Peyer's patch (tissue), 4 donors: ENCODE measurements around the gene ARSI. TPM values are rescaled to one million over a fixed set of nuclear protein-coding genes. Genes with fewer than 3 reads are reported as not detected.

ENCODE experiments used
- DNase-seq, 3 donors: peaks; one replicate each; pipeline ENCODE4 v3.0.0-alpha.2; 2017 to 2019
- H3K27ac ChIP-seq, 4 donors: fragments of 200-600 bp; sonication (generic); one replicate each; pipeline ENCODE4 v1.5.1; 2016 to 2019
- H3K27me3 ChIP-seq, 2 donors: fragments of 200-600 bp; sonication (generic); one replicate each; pipeline ENCODE4 v1.5.1; 2019
- H3K36me3 ChIP-seq, 3 donors: fragments of 200-600 bp; sonication (generic); one replicate each; pipeline ENCODE4 v1.5.1; 2016 to 2019
- H3K4me1 ChIP-seq, 4 donors: fragments of 200-600 bp; sonication (generic); one replicate each; pipeline ENCODE4 v1.5.1; 2016 to 2019
- H3K4me3 ChIP-seq, 4 donors: fragments of 200-600 bp; sonication (generic); 1 replicate in 3 of 4; 2 replicates in 1 of 4; pipeline ENCODE4 v1.5.1; 2016 to 2019; ENCODE audit warnings: mild to moderate bottlenecking in 1 of 4
- H3K9me3 ChIP-seq, 4 donors: fragments of 200-600 bp; sonication (generic); one replicate each; pipeline ENCODE4 v1.5.1; 2016 to 2019; ENCODE audit warnings: mild to moderate bottlenecking in 1 of 4
- POLR2A ChIP-seq, 2 donors: fragments of 450-650 bp; IDR thresholded peaks; one replicate each; pipeline ENCODE4 v1.5.1; 2017; ENCODE audit warnings: antibody characterized with exemption in 2 of 2, mild to moderate bottlenecking in 2 of 2, moderate library complexity in 2 of 2
- total RNA-seq, 4 donors: library from RNA; depleted of rRNA; stranded (reverse); fragments of >200 nt; gene quantifications; one replicate each; pipeline ENCODE4 v1.1.0, GENCODE V29; 2016
- TF ChIP-seq, protein P1 (sequence below), 6 experiments: fragments of 450-650 bp in 4 of 6; fragments of 200-600 bp in 2 of 6; sonication (generic) in 1 of 6; IDR thresholded peaks; one replicate each; pipeline ENCODE4 v1.5.1; 2017 to 2019; ENCODE audit warnings: antibody characterized with exemption in 6 of 6, mild to moderate bottlenecking in 3 of 6, moderate library complexity in 1 of 6

Gene ARSI
- total RNA-seq, 4 donors from 2014 or later: not detected

DNA sequence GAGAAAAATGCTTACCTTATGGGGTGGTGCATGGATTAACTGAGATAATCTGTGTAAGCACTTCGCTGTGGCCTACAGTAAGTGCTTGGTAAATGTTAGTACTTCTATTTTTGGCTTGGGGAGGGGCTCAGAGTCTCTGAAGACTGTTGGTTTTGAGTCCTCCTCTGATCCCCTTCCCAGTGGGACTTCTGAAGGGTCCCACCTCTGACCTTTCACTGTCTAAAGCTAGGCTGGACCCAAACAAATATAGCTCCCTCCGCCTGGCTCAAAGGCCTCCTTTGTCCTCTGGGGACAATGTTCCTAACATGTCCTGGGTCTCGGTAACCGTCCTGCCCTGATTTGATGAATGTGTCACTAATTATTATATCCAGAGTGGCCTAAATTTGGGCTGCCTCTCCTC, 47.9 kb downstream of the ARSI start:
- TF ChIP-seq, protein P1, sequence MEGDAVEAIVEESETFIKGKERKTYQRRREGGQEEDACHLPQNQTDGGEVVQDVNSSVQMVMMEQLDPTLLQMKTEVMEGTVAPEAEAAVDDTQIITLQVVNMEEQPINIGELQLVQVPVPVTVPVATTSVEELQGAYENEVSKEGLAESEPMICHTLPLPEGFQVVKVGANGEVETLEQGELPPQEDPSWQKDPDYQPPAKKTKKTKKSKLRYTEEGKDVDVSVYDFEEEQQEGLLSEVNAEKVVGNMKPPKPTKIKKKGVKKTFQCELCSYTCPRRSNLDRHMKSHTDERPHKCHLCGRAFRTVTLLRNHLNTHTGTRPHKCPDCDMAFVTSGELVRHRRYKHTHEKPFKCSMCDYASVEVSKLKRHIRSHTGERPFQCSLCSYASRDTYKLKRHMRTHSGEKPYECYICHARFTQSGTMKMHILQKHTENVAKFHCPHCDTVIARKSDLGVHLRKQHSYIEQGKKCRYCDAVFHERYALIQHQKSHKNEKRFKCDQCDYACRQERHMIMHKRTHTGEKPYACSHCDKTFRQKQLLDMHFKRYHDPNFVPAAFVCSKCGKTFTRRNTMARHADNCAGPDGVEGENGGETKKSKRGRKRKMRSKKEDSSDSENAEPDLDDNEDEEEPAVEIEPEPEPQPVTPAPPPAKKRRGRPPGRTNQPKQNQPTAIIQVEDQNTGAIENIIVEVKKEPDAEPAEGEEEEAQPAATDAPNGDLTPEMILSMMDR (IDR thresholded peaks at IDR 0.05): no peak
- no peak for TF ChIP-seq POLR2A (IDR thresholded peaks at IDR 0.05)
- H3K4me3 ChIP-seq: no peak overlapping the region
- no peaks in the 10 kb centered on the region for H3K9me3 ChIP-seq
- H3K27me3 ChIP-seq: no peaks in the 10 kb centered on the region
- H3K27ac ChIP-seq: no peak overlapping the region
- DNase-seq: no peak
- no peaks in the 10 kb centered on the region for H3K36me3 ChIP-seq
- H3K4me1 ChIP-seq: no peaks in the 10 kb centered on the region

DNA sequence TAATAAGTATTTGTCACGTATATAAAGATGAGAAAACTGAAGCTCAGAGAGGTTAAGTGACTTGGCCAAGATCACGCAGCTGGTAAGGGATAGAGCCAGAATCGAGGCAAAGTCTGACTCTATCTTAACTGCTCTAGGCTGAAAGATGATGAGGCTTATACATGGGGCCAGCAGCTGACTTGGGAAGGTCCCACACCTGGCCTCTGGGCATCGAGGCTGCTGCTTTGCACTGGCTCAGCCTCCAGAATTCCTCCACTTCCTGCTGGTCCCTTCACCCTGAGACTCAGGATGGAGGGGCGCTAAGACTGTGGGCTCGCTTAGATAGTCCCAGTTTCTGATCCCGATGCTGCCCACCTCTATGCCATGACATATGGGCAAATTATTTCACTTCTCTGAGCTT, 48.3 kb downstream of the ARSI start:
- no peak for TF ChIP-seq POLR2A (IDR thresholded peaks at IDR 0.05)
- TF ChIP-seq, protein P1 (IDR thresholded peaks at IDR 0.05): no peak
- Histone ChIP-seq H3K4me3 (no peak overlapping the region), H3K4me1 (no peaks in the 10 kb centered on the region), H3K9me3 (no peaks in the 10 kb centered on the region), H3K36me3 (no peaks in the 10 kb centered on the region), H3K27me3 (no peaks in the 10 kb centered on the region), H3K27ac (no peak overlapping the region)
- DNase-seq: no peak

DNA sequence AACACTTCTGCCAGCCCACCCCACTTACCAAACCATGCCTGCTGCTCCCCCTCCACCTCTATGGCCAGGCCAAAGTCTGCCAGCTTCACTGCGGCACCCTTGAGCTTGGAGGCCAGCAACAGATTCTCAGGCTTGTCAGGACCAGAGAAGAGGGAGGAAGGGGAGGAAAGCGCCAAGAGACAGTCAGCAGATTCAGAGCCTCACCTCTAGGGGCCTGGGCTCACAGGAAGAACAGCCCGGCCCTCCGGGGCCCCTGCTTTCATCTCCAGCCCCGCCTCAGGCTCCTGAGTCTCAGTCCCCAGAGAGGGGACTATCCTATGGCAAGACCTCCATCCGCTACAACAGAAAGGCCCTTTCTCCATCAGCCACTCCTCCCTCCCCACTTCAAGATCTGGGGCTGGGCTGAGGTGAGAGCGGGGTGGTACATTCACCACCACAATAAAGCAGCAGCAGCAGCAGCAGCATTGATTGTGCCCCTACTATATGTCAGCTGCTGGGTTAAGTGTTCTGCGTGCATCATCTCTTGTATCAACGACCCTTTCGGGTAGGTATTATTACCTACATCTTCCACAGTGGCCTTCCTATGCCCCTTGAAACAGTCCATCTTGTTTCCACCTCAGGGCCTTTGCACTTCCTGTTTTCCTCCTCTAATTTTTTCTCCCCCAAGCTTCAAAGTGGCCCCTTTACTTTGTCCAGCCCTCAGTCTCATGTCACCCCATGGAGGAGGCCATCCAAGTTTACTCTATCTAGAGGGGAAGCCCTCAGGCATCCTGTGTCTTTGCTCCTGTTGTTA, 49.1 kb downstream of the ARSI start:
- Histone ChIP-seq H3K36me3 (no peaks in the 10 kb centered on the region), H3K4me1 (no peaks in the 10 kb centered on the region), H3K9me3 (no peaks in the 10 kb centered on the region), H3K27ac (no peak overlapping the region), H3K4me3 (no peak overlapping the region), H3K27me3 (no peaks in the 10 kb centered on the region)
- no peak for DNase-seq
- TF ChIP-seq, protein P1 (IDR thresholded peaks at IDR 0.05): no peak
- no peak for TF ChIP-seq POLR2A (IDR thresholded peaks at IDR 0.05)

DNA sequence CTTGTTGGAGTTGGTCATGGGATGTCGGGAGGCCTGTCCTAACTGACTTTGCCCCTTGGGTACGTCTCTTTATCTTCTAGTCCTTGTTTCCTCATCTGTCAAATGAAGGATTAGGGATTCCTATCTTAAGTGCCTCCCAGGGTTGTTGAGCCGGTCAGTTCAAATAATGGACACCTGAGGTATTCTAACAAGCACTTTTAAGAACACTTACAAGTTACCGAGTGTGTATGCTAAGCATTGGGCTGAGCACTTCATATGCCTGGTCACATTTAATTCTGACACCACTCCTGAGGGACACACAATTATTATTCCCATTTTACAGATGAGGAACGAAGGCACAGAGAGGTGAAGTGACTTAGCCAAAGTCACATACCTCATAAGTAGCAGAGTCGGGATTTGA, 50.2 kb downstream of the ARSI start:
- DNase-seq: no peak

DNA sequence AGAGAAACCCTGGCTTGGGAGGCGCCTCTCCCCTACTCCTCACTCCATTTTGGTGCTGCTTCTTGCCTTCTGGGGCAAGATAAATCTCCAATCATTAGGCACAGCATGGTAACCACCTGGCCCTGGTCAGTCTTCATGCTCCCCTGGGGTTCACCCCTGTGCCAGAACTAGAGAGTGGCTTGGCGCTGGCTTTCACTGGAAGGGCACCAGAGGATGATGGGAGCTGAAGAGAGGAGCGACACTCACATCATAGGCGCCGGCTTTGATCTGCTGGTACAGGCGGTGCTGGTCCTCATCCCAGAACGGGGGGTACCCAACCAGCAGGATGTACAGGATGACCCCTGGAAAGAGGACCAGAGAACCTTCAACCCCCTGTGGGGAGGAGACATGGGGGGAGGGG, 51.2 kb downstream of the ARSI start:
- Histone ChIP-seq H3K27me3 (no peaks in the 10 kb centered on the region), H3K4me3 (no peak overlapping the region), H3K36me3 (no peaks in the 10 kb centered on the region), H3K4me1 (no peaks in the 10 kb centered on the region), H3K9me3 (no peaks in the 10 kb centered on the region), H3K27ac (no peak overlapping the region)
- no peak for DNase-seq
- no peak for TF ChIP-seq POLR2A (IDR thresholded peaks at IDR 0.05)
- TF ChIP-seq, protein P1 (IDR thresholded peaks at IDR 0.05): no peak

More for the DNA sequence above, 50.2 kb downstream of the ARSI start:
- no peaks in the 10 kb centered on the region for H3K4me1 ChIP-seq
- no peaks in the 10 kb centered on the region for H3K36me3 ChIP-seq
- no peak overlapping the region for H3K4me3 ChIP-seq
- TF ChIP-seq, protein P1 (IDR thresholded peaks at IDR 0.05): no peak
- no peak for TF ChIP-seq POLR2A (IDR thresholded peaks at IDR 0.05)
- H3K9me3 ChIP-seq: no peaks in the 10 kb centered on the region
- H3K27ac ChIP-seq: no peak overlapping the region
- no peaks in the 10 kb centered on the region for H3K27me3 ChIP-seq
